Mucosa of rectum (tissue), 2 donors: ENCODE measurements around the gene PSMA7.
A peak's percentile ranks its signal among the peaks of the same experiment; 100 is the strongest.
"Not testable (repeated sequence)": the region's sequence is repeated elsewhere in the genome, so short reads cannot be mapped to it uniquely, and the experiment has no call there.

Experiments
- H3K27ac ChIP-seq, 2 donors: one replicate each; pipeline ENCODE4 v1.7.0; 2013; ENCODE audit warnings: inconsistent platforms in 2 of 2, low read depth in 2 of 2, low read length in 2 of 2
- H3K27me3 ChIP-seq, 2 donors: one replicate each; pipeline ENCODE4 v1.7.0; 2013; ENCODE audit warnings: low read length in 2 of 2; ENCODE audit not compliant: control insufficient read depth in 2 of 2, insufficient read depth in 2 of 2
- H3K36me3 ChIP-seq, 2 donors: one replicate each; pipeline ENCODE4 v1.7.0; 2013; ENCODE audit warnings: low read length in 2 of 2; ENCODE audit not compliant: control insufficient read depth in 2 of 2, insufficient read depth in 2 of 2
- H3K4me1 ChIP-seq, 2 donors: one replicate each; pipeline ENCODE4 v1.7.0; 2013; ENCODE audit warnings: low read length in 2 of 2, mild to moderate bottlenecking in 1 of 2; ENCODE audit not compliant: control insufficient read depth in 2 of 2, insufficient read depth in 2 of 2
- H3K4me3 ChIP-seq, 2 donors: one replicate each; pipeline ENCODE4 v1.7.0; 2013; ENCODE audit warnings: low read length in 2 of 2
- H3K9ac ChIP-seq, 2 donors: one replicate each; pipeline ENCODE4 v1.7.0; 2013; ENCODE audit warnings: low read length in 2 of 2, low read depth in 1 of 2, mild to moderate bottlenecking in 1 of 2
- H3K9me3 ChIP-seq, 2 donors: one replicate each; pipeline ENCODE4 v1.7.0; 2013; ENCODE audit warnings: low read length in 2 of 2; ENCODE audit not compliant: control insufficient read depth in 2 of 2
- donor health status: healthy.
- donor health status: Normal muscosa, but diverticular disease.

Gene PSMA7

GRCh38 chr20:62120365-62120762 is 22.8 kb downstream of the PSMA7 start:
- H3K9ac ChIP-seq, result no peak overlapping the region
- peak overlapping the region in 1 of 2 donors; percentile 41 for H3K4me3 ChIP-seq
- H3K9me3 ChIP-seq, result no peaks in the 10 kb centered on the region
- H3K4me1 ChIP-seq, result peaks cover 18 to 23% of the 10 kb centered on the region in 2 donors
- H3K36me3 ChIP-seq, result peaks cover 3 to 7% of the 10 kb centered on the region in 2 donors
- H3K27ac ChIP-seq, result peak overlapping the region; percentile 9 to 70
- H3K27me3 ChIP-seq, result peaks cover 0 to 3% of the 10 kb centered on the region in 2 donors

GRCh38 chr20:62119591-62120364 is 23.4 kb downstream of the PSMA7 start:
- peak overlapping the region; percentile 9 to 70 for H3K27ac ChIP-seq

GRCh38 chr20:62119115-62119514 is 24.1 kb downstream of the PSMA7 start:
- no peaks in the 10 kb centered on the region for H3K36me3 ChIP-seq
- H3K27ac ChIP-seq, result no peak overlapping the region
- peaks cover 18 to 22% of the 10 kb centered on the region in 2 donors for H3K4me1 ChIP-seq
- H3K9ac ChIP-seq, result no peak overlapping the region
- no peaks in the 10 kb centered on the region for H3K9me3 ChIP-seq
- peaks cover 0 to 3% of the 10 kb centered on the region in 2 donors for H3K27me3 ChIP-seq
- no peak overlapping the region for H3K4me3 ChIP-seq

More at GRCh38 chr20:62119591-62120364, 23.4 kb downstream of the PSMA7 start:
- Histone ChIP-seq H3K36me3 (peaks cover 0 to 3% of the 10 kb centered on the region in 2 donors), H3K4me1 (peaks cover 18 to 23% of the 10 kb centered on the region in 2 donors), H3K9ac (no peak overlapping the region), H3K9me3 (no peaks in the 10 kb centered on the region), H3K4me3 (peak overlapping the region in 1 of 2 donors; percentile 41), H3K27me3 (peaks cover 0 to 3% of the 10 kb centered on the region in 2 donors)

- Histone ChIP-seq H3K27ac (no peak overlapping the region), H3K9me3 (no peaks in the 10 kb centered on the region), H3K27me3 (peaks cover 0 to 3% of the 10 kb centered on the region in 2 donors), H3K4me3 (no peak overlapping the region), H3K9ac (no peak overlapping the region), H3K36me3 (no peaks in the 10 kb centered on the region), H3K4me1 (peaks cover 15% of the 10 kb centered on the region in 2 donors)
Observed at GRCh38 chr20:62118113-62119043, 24.8 kb downstream of the PSMA7 start.

GRCh38 chr20:62117658-62118057 is 25.5 kb downstream of the PSMA7 start:
- Histone ChIP-seq H3K9ac (no peak overlapping the region), H3K27ac (no peak overlapping the region), H3K4me1 (peaks cover 12% of the 10 kb centered on the region in 2 donors), H3K9me3 (peaks cover 0 to 2% of the 10 kb centered on the region in 2 donors), H3K27me3 (peaks cover 0 to 3% of the 10 kb centered on the region in 2 donors), H3K36me3 (no peaks in the 10 kb centered on the region), H3K4me3 (no peak overlapping the region)

- Histone ChIP-seq H3K9me3 (peaks cover 3 to 5% of the 10 kb centered on the region in 2 donors), H3K4me1 (peaks cover 12% of the 10 kb centered on the region in 2 donors), H3K4me3 (no peak overlapping the region), H3K9ac (no peak overlapping the region), H3K27ac (no peak overlapping the region), H3K36me3 (no peaks in the 10 kb centered on the region), H3K27me3 (peaks cover 0 to 3% of the 10 kb centered on the region in 2 donors)
Observed at GRCh38 chr20:62117362-62117646, 25.9 kb downstream of the PSMA7 start.

GRCh38 chr20:62116558-62117361 is 26.4 kb downstream of the PSMA7 start:
- peaks cover 12% of the 10 kb centered on the region in 2 donors for H3K4me1 ChIP-seq
- H3K9ac ChIP-seq, result no peak overlapping the region
- H3K9me3 ChIP-seq, result peaks cover 6 to 7% of the 10 kb centered on the region in 2 donors
- peaks cover 0 to 3% of the 10 kb centered on the region in 2 donors for H3K27me3 ChIP-seq
- no peaks in the 10 kb centered on the region for H3K36me3 ChIP-seq
- H3K4me3 ChIP-seq, result no peak overlapping the region
- no peak overlapping the region for H3K27ac ChIP-seq

GRCh38 chr20:62115800-62116407 is 27.3 kb downstream of the PSMA7 start:
- not testable (repeated sequence) for H3K27ac ChIP-seq, H3K27me3 ChIP-seq, H3K4me3 ChIP-seq, H3K9me3 ChIP-seq, H3K36me3 ChIP-seq, H3K9ac ChIP-seq
- peaks cover 8 to 12% of the 10 kb centered on the region in 2 donors for H3K4me1 ChIP-seq

GRCh38 chr20:62114894-62115293 is 28.3 kb downstream of the PSMA7 start:
- Histone ChIP-seq H3K4me1 (peaks cover 0 to 7% of the 10 kb centered on the region in 2 donors), H3K27me3 (peaks cover 0 to 3% of the 10 kb centered on the region in 2 donors), H3K9ac (no peak overlapping the region), H3K27ac (no peak overlapping the region), H3K9me3 (peaks cover 8 to 12% of the 10 kb centered on the region in 2 donors), H3K4me3 (no peak overlapping the region), H3K36me3 (no peaks in the 10 kb centered on the region)
